Measurements from ENCODE around the gene NOMO2. TPM values are rescaled to one million over a fixed set of nuclear protein-coding genes. Genes with fewer than 3 reads are reported as not detected.
"Not testable (repeated sequence)": the region's sequence is repeated elsewhere in the genome, so short reads cannot be mapped to it uniquely, and the experiment has no call there.

Gene NOMO2
- polyA plus RNA-seq, 1 experiment: 274 TPM

GRCh38 chr16:18401851-18402657 lies 159.8 kb downstream of the NOMO2 start:
- H3K36me3 ChIP-seq (ENCODE audit: control insufficient read depth, insufficient read depth, low read length); H3K27me3 ChIP-seq (ENCODE audit: control insufficient read depth, insufficient read depth, low read length); CTCF ChIA-PET; DNase-seq (ENCODE audit: low read depth); H3K4me3 ChIP-seq (ENCODE audit: low read depth, low read length); POLR2A ChIA-PET: not testable (repeated sequence)

- peak overlapping the region; percentile 38 for H3K4me3 ChIP-seq (ENCODE audit: low read depth, low read length)
- POLR2A ChIA-PET; H3K27me3 ChIP-seq (ENCODE audit: control insufficient read depth, insufficient read depth, low read length): not testable (repeated sequence)
Observed at GRCh38 chr16:18401159-18401558, 160.7 kb downstream of the NOMO2 start.

GRCh38 chr16:18394363-18394762 lies 167.5 kb downstream of the NOMO2 start:
- H3K27me3 ChIP-seq (ENCODE audit: control insufficient read depth, insufficient read depth, low read length); CTCF ChIA-PET; DNase-seq (ENCODE audit: low read depth); H3K36me3 ChIP-seq (ENCODE audit: control insufficient read depth, insufficient read depth, low read length); POLR2A ChIA-PET; H3K4me3 ChIP-seq (ENCODE audit: low read depth, low read length): not testable (repeated sequence)

More at GRCh38 chr16:18401159-18401558, 160.7 kb downstream of the NOMO2 start:
- DNase-seq (ENCODE audit: low read depth); CTCF ChIA-PET; H3K36me3 ChIP-seq (ENCODE audit: control insufficient read depth, insufficient read depth, low read length): not testable (repeated sequence)

GRCh38 chr16:18387767-18388166 lies 174.1 kb downstream of the NOMO2 start:
- H3K27me3 ChIP-seq (ENCODE audit: control insufficient read depth, insufficient read depth, low read length); H3K4me3 ChIP-seq (ENCODE audit: low read depth, low read length); DNase-seq (ENCODE audit: low read depth); H3K36me3 ChIP-seq (ENCODE audit: control insufficient read depth, insufficient read depth, low read length); CTCF ChIA-PET; POLR2A ChIA-PET: not testable (repeated sequence)

DNA sequence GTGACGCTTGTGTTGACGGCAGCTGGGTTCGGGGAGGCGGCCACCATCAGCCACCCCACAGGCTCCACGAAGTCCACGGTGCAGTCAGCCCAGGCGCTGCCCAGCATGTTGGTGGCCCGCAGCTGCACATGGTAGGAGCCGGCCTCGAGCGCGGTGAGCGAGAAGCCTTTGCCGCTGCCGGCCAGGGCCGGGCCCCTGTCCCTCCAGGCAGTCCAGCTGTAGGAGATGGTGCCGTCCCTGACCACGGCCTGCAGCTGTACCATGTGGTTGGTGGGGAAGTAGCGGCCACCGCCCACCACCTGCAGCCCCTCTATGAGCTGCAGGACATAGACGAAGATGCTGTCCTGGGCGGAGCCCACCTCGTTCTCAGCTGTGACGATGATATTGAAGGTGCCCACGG lies 175.4 kb downstream of the NOMO2 start:
- H3K27me3 ChIP-seq (ENCODE audit: control insufficient read depth, insufficient read depth, low read length); POLR2A ChIA-PET; CTCF ChIA-PET; H3K36me3 ChIP-seq (ENCODE audit: control insufficient read depth, insufficient read depth, low read length); DNase-seq (ENCODE audit: low read depth); H3K4me3 ChIP-seq (ENCODE audit: low read depth, low read length): not testable (repeated sequence)

DNA sequence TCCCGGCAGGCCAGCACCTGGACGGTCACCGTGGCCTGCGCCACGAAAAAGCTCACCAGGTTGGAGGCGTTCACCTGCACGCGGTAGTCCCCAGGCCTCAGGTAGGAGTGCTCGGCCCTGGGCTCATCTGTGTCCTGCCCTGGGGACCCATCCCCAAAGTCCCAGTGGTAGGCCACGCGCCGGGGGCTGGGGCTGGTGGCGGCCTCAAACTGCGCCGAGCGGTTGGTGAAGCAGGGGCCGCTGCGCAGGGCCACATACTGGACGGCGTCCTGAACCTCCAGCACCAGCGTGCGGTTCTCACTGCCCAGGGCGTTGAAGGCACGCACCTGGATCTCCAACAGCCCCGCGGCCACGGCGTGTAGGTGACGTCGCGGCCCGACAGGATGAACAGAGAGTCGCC lies 176.6 kb downstream of the NOMO2 start:
- H3K4me3 ChIP-seq (ENCODE audit: low read depth, low read length); DNase-seq (ENCODE audit: low read depth); H3K27me3 ChIP-seq (ENCODE audit: control insufficient read depth, insufficient read depth, low read length); POLR2A ChIA-PET; H3K36me3 ChIP-seq (ENCODE audit: control insufficient read depth, insufficient read depth, low read length); CTCF ChIA-PET: not testable (repeated sequence)

- H3K27me3 ChIP-seq (ENCODE audit: control insufficient read depth, insufficient read depth, low read length); CTCF ChIA-PET; H3K36me3 ChIP-seq (ENCODE audit: control insufficient read depth, insufficient read depth, low read length); DNase-seq (ENCODE audit: low read depth); H3K4me3 ChIP-seq (ENCODE audit: low read depth, low read length); POLR2A ChIA-PET: not testable (repeated sequence)
Observed at GRCh38 chr16:18384869-18385268, 177.0 kb downstream of the NOMO2 start.

- H3K4me3 ChIP-seq (ENCODE audit: low read depth, low read length); POLR2A ChIA-PET; DNase-seq (ENCODE audit: low read depth); H3K36me3 ChIP-seq (ENCODE audit: control insufficient read depth, insufficient read depth, low read length); CTCF ChIA-PET; H3K27me3 ChIP-seq (ENCODE audit: control insufficient read depth, insufficient read depth, low read length): not testable (repeated sequence)
Observed at GRCh38 chr16:18384098-18384636, 177.7 kb downstream of the NOMO2 start.

DNA sequence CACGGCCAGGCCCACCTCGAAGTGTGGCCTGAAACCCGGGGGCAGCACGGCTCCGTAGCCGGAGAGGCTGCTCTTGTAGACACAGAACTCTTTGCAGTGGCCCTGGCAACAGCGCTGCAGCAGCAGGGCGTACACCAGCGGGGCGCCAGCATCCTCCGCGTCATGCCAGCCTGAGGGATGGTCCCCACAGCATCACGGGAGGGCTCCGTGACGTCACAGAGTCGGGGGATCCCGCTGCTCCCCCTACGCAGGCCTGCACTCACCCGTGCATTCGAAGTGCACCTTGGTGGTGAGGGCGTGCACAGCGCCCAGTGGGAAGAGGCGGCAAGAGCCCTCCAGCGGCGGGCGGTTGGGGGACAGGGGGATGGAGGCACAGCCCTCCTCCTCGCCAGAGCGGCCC lies 179.2 kb downstream of the NOMO2 start:
- H3K4me3 ChIP-seq (ENCODE audit: low read depth, low read length); POLR2A ChIA-PET; H3K36me3 ChIP-seq (ENCODE audit: control insufficient read depth, insufficient read depth, low read length); H3K27me3 ChIP-seq (ENCODE audit: control insufficient read depth, insufficient read depth, low read length); CTCF ChIA-PET; DNase-seq (ENCODE audit: low read depth): not testable (repeated sequence)

Small RNA genes lying within 50 kb of the gene (small RNA-seq; reads per million reads assigned to genes)
- gene MIR3179-3 (ENCODE audit: insufficient read length, low read depth, low replicate concordance) (not detected), gene MIR3179-4 (ENCODE audit: insufficient read length, low read depth, low replicate concordance) (not detected), gene MIR3180-3 (ENCODE audit: insufficient read length, low read depth, low replicate concordance) (not detected), gene MIR3670-3 (ENCODE audit: insufficient read length, low read depth, low replicate concordance) (not detected), gene MIR3670-4 (ENCODE audit: insufficient read length, low read depth, low replicate concordance) (not detected), gene MIR6770-3 (ENCODE audit: insufficient read length, low read depth, low replicate concordance) (not detected), gene RF00019 (ENCODE audit: insufficient read length, low read depth, low replicate concordance) (not detected)

Other genes with a start within 250 kb of the NOMO2 start
- 3.0 TPM in 1 of 2 replicates, not detected in the other for gene NPIPA8, start 225.4 kb downstream of the NOMO2 start, polyA plus RNA-seq (2011; rRNA removed)
- gene RPS15A, start 228.2 kb upstream of the NOMO2 start, polyA plus RNA-seq (2011; rRNA removed): 2,792 and 4,325 TPM in 2 replicates
- 178 and 258 TPM in 2 replicates for gene ARL6IP1, start 239.5 kb upstream of the NOMO2 start, polyA plus RNA-seq (2011; rRNA removed)